Muscle of arm (tissue), 12 donors: ENCODE measurements around the gene TRMT10C. TPM values are rescaled to one million over a fixed set of nuclear protein-coding genes. Genes with fewer than 3 reads are reported as not detected.
"Not testable (repeated sequence)": the region's sequence is repeated elsewhere in the genome, so short reads cannot be mapped to it uniquely, and the experiment has no call there.

Experiments
- DNase-seq: peaks from one replicate; pipeline ENCODE4 v3.0.0-alpha.2; 2013
- polyA plus RNA-seq, 12 donors: library from polyadenylated mRNA; unstranded; fragments of 120-200 nt; gene quantifications; one replicate each; pipeline ENCODE4 v1.2.1, GENCODE V29; 2013; ENCODE audit not compliant: insufficient read length in 12 of 12

Gene TRMT10C
- polyA plus RNA-seq, 12 donors = 21.6 to 30.1 (median 25.8) TPM; not detected in 1

GRCh38 chr3:101536955-101537354, 24.7 kb upstream of the TRMT10C start:
- DNase-seq = not testable (repeated sequence)

GRCh38 chr3:101542957-101543356, 18.7 kb upstream of the TRMT10C start:
- no peak for DNase-seq

GRCh38 chr3:101544161-101544850, 17.4 kb upstream of the TRMT10C start:
- no peak for DNase-seq

- no peak for DNase-seq
These were observed 13.1 kb upstream of the TRMT10C start for GRCh38 chr3:101548527-101549105.

GRCh38 chr3:101549473-101549872, 12.2 kb upstream of the TRMT10C start:
- DNase-seq = no peak

- DNase-seq = not testable (repeated sequence)
These were observed 10.1 kb upstream of the TRMT10C start for GRCh38 chr3:101551359-101552081.

- DNase-seq = not testable (repeated sequence)
These were observed 8.3 kb upstream of the TRMT10C start for GRCh38 chr3:101553381-101553780.

- no peak for DNase-seq
These were observed 5.6 kb upstream of the TRMT10C start for GRCh38 chr3:101556064-101556463.

- no peak for DNase-seq
These were observed 6.1 kb downstream of the TRMT10C start for GRCh38 chr3:101567528-101568317.

GRCh38 chr3:101571028-101571895, 9.6 kb downstream of the TRMT10C start:
- no peak for DNase-seq

- peak; percentile 99 for DNase-seq
These were observed 12.1 kb downstream of the TRMT10C start, which contains the start of gene PCNP for GRCh38 chr3:101573449-101574387. TSS of gene PCNP (plus strand) at chr3:101574180. CDS start at chr3:101574216, 36 bp downstream.

- DNase-seq = peak; percentile 73
These were observed 12.9 kb downstream of the TRMT10C start for GRCh38 chr3:101574388-101575112.

GRCh38 chr3:101577286-101577685, 15.6 kb downstream of the TRMT10C start:
- no peak for DNase-seq

GRCh38 chr3:101588616-101589015, 26.9 kb downstream of the TRMT10C start:
- DNase-seq = no peak

- no peak for DNase-seq
These were observed 29.4 kb downstream of the TRMT10C start for GRCh38 chr3:101591071-101591470.

- no peak for DNase-seq
These were observed 41.1 kb downstream of the TRMT10C start for GRCh38 chr3:101602731-101603130.

GRCh38 chr3:101603184-101603583, 41.5 kb downstream of the TRMT10C start:
- no peak for DNase-seq

- DNase-seq = not testable (repeated sequence)
These were observed 43.7 kb downstream of the TRMT10C start for GRCh38 chr3:101605398-101605797.

- no peak for DNase-seq
These were observed 49.4 kb downstream of the TRMT10C start for GRCh38 chr3:101611023-101611422.
